Neutrophil (primary cell): ENCODE data around the gene CCR2.

ENCODE experiments used
- H3K27ac ChIP-seq: fragments of 200-600 bp; sonication (generic); 2 replicates; pipeline ENCODE4 v1.5.1; 2016; ENCODE audit warnings: mild to moderate bottlenecking, moderate library complexity
- H3K27me3 ChIP-seq: fragments of 200-600 bp; sonication (generic); 2 replicates; pipeline ENCODE4 v1.6.0; 2016; ENCODE audit warnings: mild to moderate bottlenecking
- H3K36me3 ChIP-seq: fragments of 200-600 bp; sonication (generic); 2 replicates; pipeline ENCODE4 v1.5.1; 2017
- H3K4me1 ChIP-seq, 2 experiments: fragments of 200-600 bp in 1 of 2; sonication (generic) in 1 of 2; 1 replicate in 1 of 2; 2 replicates in 1 of 2; pipeline versions ENCODE4 v1.5.1 to v1.6.1; 2013 to 2016; ENCODE audit warnings: low read depth in 1 of 2, low read length in 1 of 2, mild to moderate bottlenecking in 1 of 2, moderate library complexity in 1 of 2; ENCODE audit not compliant: control insufficient read depth in 1 of 2, insufficient read depth in 1 of 2
- H3K4me3 ChIP-seq, 2 experiments: fragments of 200-600 bp in 1 of 2; sonication (generic) in 1 of 2; 1 replicate in 1 of 2; 2 replicates in 1 of 2; pipeline ENCODE4 v1.5.1; 2013 to 2016; ENCODE audit warnings: low read depth in 1 of 2, low read length in 1 of 2, mild to moderate bottlenecking in 1 of 2, moderate library complexity in 1 of 2
- H3K9me3 ChIP-seq: fragments of 200-600 bp; sonication (generic); 2 replicates; pipeline ENCODE4 v1.5.1; 2016
- CTCF ChIP-seq: fragments of 200-600 bp; sonication (generic); IDR thresholded peaks from 2 replicates; pipeline ENCODE4 v1.5.1; 2016; ENCODE audit warnings: antibody characterized with exemption

The CCR2 gene

GRCh38 chr3:46378426-46378942 lies 24.6 kb downstream of the CCR2 start:
- H3K27ac ChIP-seq, result no peak overlapping the region
- no peaks in the 10 kb centered on the region for H3K4me1 ChIP-seq
- peak; percentile 58 for TF ChIP-seq CTCF
- H3K4me3 ChIP-seq, result no peak overlapping the region
- H3K9me3 ChIP-seq, result no peaks in the 10 kb centered on the region
- H3K36me3 ChIP-seq, result no peaks in the 10 kb centered on the region
- peaks cover 5% of the 10 kb centered on the region for H3K27me3 ChIP-seq

GRCh38 chr3:46380471-46381221 lies 26.7 kb downstream of the CCR2 start:
- TF ChIP-seq CTCF, result no peak
- Histone ChIP-seq H3K27ac (no peak overlapping the region), H3K9me3 (no peaks in the 10 kb centered on the region), H3K4me1 (no peaks in the 10 kb centered on the region), H3K4me3 (no peak overlapping the region), H3K36me3 (no peaks in the 10 kb centered on the region), H3K27me3 (no peaks in the 10 kb centered on the region)

GRCh38 chr3:46381625-46382024 lies 27.7 kb downstream of the CCR2 start:
- no peaks in the 10 kb centered on the region for H3K4me1 ChIP-seq
- TF ChIP-seq CTCF, result no peak

GRCh38 chr3:46383211-46383950 lies 29.5 kb downstream of the CCR2 start:
- no peak for TF ChIP-seq CTCF
- H3K27me3 ChIP-seq, result no peaks in the 10 kb centered on the region

More at GRCh38 chr3:46381625-46382024, 27.7 kb downstream of the CCR2 start:
- H3K9me3 ChIP-seq, result no peaks in the 10 kb centered on the region
- no peaks in the 10 kb centered on the region for H3K36me3 ChIP-seq
- H3K27ac ChIP-seq, result no peak overlapping the region
- no peak overlapping the region for H3K4me3 ChIP-seq
- no peaks in the 10 kb centered on the region for H3K27me3 ChIP-seq

GRCh38 chr3:46383951-46384330 lies 30.0 kb downstream of the CCR2 start:
- TF ChIP-seq CTCF, result no peak
- Histone ChIP-seq H3K27ac (no peak overlapping the region), H3K27me3 (no peaks in the 10 kb centered on the region), H3K36me3 (no peaks in the 10 kb centered on the region), H3K9me3 (no peaks in the 10 kb centered on the region), H3K4me3 (no peak overlapping the region), H3K4me1 (no peaks in the 10 kb centered on the region)

More at GRCh38 chr3:46383211-46383950, 29.5 kb downstream of the CCR2 start:
- Histone ChIP-seq H3K4me1 (no peaks in the 10 kb centered on the region), H3K36me3 (no peaks in the 10 kb centered on the region), H3K9me3 (no peaks in the 10 kb centered on the region), H3K4me3 (no peak overlapping the region), H3K27ac (no peak overlapping the region)
